Peyer's patch (tissue), 4 donors: Measurements from ENCODE around the gene GADD45G. TPM values are rescaled to one million over a fixed set of nuclear protein-coding genes. Genes with fewer than 3 reads are reported as not detected.

Experiments used
- DNase-seq, 3 donors: peaks; one replicate each; pipeline ENCODE4 v3.0.0-alpha.2; 2017 to 2019
- H3K27ac ChIP-seq, 4 donors: fragments of 200-600 bp; sonication (generic); one replicate each; pipeline ENCODE4 v1.5.1; 2016 to 2019
- H3K27me3 ChIP-seq, 2 donors: fragments of 200-600 bp; sonication (generic); one replicate each; pipeline ENCODE4 v1.5.1; 2019
- H3K36me3 ChIP-seq, 3 donors: fragments of 200-600 bp; sonication (generic); one replicate each; pipeline ENCODE4 v1.5.1; 2016 to 2019
- H3K4me1 ChIP-seq, 4 donors: fragments of 200-600 bp; sonication (generic); one replicate each; pipeline ENCODE4 v1.5.1; 2016 to 2019
- H3K4me3 ChIP-seq, 4 donors: fragments of 200-600 bp; sonication (generic); 1 replicate in 3 of 4; 2 replicates in 1 of 4; pipeline ENCODE4 v1.5.1; 2016 to 2019; ENCODE audit warnings: mild to moderate bottlenecking in 1 of 4
- H3K9me3 ChIP-seq, 4 donors: fragments of 200-600 bp; sonication (generic); one replicate each; pipeline ENCODE4 v1.5.1; 2016 to 2019; ENCODE audit warnings: mild to moderate bottlenecking in 1 of 4
- POLR2A ChIP-seq, 2 donors: fragments of 450-650 bp; IDR thresholded peaks; one replicate each; pipeline ENCODE4 v1.5.1; 2017; ENCODE audit warnings: antibody characterized with exemption in 2 of 2, mild to moderate bottlenecking in 2 of 2, moderate library complexity in 2 of 2
- total RNA-seq, 4 donors: library from RNA; depleted of rRNA; stranded (reverse); fragments of >200 nt; gene quantifications; one replicate each; pipeline ENCODE4 v1.1.0, GENCODE V29; 2016
- TF ChIP-seq, protein P1 (sequence below), 6 experiments: fragments of 450-650 bp in 4 of 6; fragments of 200-600 bp in 2 of 6; sonication (generic) in 1 of 6; IDR thresholded peaks; one replicate each; pipeline ENCODE4 v1.5.1; 2017 to 2019; ENCODE audit warnings: antibody characterized with exemption in 6 of 6, mild to moderate bottlenecking in 3 of 6, moderate library complexity in 1 of 6

Gene GADD45G
- total RNA-seq, 4 donors from 2014 or later: 8.7 to 37.1 (median 12.8) TPM

DNA sequence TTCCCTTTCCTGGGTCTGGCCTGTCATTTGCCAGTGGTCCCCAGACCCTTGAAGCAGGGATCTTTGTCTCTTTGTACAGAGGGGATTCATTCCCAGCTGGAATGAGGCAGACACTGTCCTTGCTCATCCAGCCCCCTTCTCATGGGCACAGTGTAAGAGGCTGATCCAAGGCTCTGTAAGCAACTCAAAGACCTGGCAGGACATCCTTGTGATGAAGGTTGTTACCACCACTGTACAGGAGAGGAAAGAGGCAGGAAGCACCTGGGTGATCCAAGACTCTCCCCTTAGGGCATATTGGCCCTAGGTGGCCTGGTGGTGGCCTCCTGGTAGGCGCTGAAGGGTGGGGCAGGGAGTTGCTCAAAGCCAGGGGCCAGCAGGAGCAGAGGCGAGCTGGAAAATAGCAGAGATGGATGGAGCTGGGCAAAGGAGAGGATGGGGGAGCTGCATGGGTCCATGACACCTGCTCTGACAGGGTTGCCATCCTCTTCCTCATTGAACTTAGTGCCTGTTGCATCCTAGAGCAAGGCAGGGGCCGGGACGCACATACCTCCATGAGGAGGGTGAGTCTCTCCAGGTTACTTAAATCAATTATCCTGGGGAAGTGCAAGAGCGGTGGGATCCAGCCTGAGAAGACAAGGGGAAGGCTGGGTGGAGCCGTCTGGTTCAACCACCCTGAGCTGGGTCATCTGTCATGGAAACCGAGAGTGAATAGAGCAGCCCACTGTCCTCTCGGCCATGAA, 9.8 kb upstream of the GADD45G start:
- H3K9me3 ChIP-seq: no peaks in the 10 kb centered on the region
- H3K27me3 ChIP-seq: no peaks in the 10 kb centered on the region
- no peak overlapping the region for H3K4me3 ChIP-seq
- DNase-seq: no peak
- H3K4me1 ChIP-seq: no peaks in the 10 kb centered on the region
- H3K36me3 ChIP-seq: no peaks in the 10 kb centered on the region
- no peak for TF ChIP-seq POLR2A (IDR thresholded peaks at IDR 0.05)
- TF ChIP-seq, protein P1, sequence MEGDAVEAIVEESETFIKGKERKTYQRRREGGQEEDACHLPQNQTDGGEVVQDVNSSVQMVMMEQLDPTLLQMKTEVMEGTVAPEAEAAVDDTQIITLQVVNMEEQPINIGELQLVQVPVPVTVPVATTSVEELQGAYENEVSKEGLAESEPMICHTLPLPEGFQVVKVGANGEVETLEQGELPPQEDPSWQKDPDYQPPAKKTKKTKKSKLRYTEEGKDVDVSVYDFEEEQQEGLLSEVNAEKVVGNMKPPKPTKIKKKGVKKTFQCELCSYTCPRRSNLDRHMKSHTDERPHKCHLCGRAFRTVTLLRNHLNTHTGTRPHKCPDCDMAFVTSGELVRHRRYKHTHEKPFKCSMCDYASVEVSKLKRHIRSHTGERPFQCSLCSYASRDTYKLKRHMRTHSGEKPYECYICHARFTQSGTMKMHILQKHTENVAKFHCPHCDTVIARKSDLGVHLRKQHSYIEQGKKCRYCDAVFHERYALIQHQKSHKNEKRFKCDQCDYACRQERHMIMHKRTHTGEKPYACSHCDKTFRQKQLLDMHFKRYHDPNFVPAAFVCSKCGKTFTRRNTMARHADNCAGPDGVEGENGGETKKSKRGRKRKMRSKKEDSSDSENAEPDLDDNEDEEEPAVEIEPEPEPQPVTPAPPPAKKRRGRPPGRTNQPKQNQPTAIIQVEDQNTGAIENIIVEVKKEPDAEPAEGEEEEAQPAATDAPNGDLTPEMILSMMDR (IDR thresholded peaks at IDR 0.05): no peak
- no peak overlapping the region for H3K27ac ChIP-seq

- H3K4me3 ChIP-seq: no peak overlapping the region
- no peaks in the 10 kb centered on the region for H3K36me3 ChIP-seq
- DNase-seq: no peak
- no peaks in the 10 kb centered on the region for H3K9me3 ChIP-seq
- H3K27ac ChIP-seq: no peak overlapping the region
- no peaks in the 10 kb centered on the region for H3K4me1 ChIP-seq
- TF ChIP-seq, protein P1 (IDR thresholded peaks at IDR 0.05): peak in 1 of 6 experiments; percentile 0
- no peak for TF ChIP-seq POLR2A (IDR thresholded peaks at IDR 0.05)
- H3K27me3 ChIP-seq: no peaks in the 10 kb centered on the region
Measured at GRCh38 chr9:89595646-89596045, 9.2 kb upstream of the GADD45G start.

DNA sequence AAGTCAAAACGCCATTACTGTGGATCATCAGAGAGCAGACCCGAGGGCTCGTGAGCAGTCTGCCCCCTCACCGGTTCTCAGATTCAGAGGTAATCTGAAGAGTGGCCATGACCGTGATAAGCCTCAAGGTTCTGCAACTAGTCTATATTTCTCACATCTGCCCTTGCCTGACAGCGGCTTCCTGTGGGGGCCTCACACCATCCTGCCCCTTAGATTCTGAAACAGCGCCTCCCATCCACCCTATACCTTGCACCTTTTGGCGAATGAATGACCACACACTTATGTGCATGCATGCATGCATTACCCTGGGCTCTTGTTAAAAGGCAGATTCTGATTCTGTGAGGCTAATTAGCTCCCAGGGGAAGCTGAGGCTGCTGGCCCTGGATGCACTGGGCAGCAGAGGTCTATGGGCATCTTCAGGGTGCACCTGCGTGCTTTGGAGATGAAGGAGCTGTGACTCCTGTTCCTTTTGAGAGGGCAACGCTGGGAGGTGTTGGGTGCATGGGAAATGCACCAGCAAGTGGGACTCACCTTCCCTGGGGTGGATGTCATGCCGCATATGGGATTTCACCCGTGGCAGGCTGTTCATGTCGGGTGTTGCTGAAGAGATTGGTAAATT, 7.8 kb upstream of the GADD45G start:
- H3K27me3 ChIP-seq: no peaks in the 10 kb centered on the region
- H3K36me3 ChIP-seq: no peaks in the 10 kb centered on the region
- no peak for DNase-seq
- H3K9me3 ChIP-seq: no peaks in the 10 kb centered on the region
- H3K4me1 ChIP-seq: no peaks in the 10 kb centered on the region
- TF ChIP-seq POLR2A (IDR thresholded peaks at IDR 0.05): no peak
- TF ChIP-seq, protein P1 (IDR thresholded peaks at IDR 0.05): no peak
- no peak overlapping the region for H3K4me3 ChIP-seq
- no peak overlapping the region for H3K27ac ChIP-seq

- Histone ChIP-seq H3K4me3 (no peak overlapping the region), H3K27ac (no peak overlapping the region)
- peak in 2 of 3 donors; percentile 51 to 74 for DNase-seq
Measured at GRCh38 chr9:89597711-89598362, 7.0 kb upstream of the GADD45G start.

DNA sequence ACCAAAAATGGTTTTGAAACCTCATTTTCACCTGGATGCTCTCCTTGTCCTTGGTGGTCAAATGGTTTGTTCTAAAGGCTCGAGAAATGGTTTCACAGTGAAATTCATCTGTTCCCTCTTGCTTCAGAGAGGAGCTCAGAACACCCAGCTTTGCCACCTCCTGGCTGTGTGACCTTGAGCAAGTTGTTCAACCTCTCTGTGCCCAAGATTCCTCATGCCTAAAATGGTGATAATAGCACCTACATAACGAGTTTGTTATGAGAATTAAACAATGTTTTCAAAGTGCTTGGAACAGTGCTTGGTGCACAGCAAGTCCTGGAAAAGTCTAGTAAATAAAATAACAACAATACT, 6.5 kb upstream of the GADD45G start:
- Histone ChIP-seq H3K4me1 (peaks cover 0 to 8% (median 3%) of the 10 kb centered on the region in 4 donors), H3K27me3 (no peaks in the 10 kb centered on the region), H3K9me3 (no peaks in the 10 kb centered on the region), H3K4me3 (no peak overlapping the region), H3K36me3 (no peaks in the 10 kb centered on the region), H3K27ac (no peak overlapping the region)
- TF ChIP-seq, protein P1 (IDR thresholded peaks at IDR 0.05): no peak
- TF ChIP-seq POLR2A (IDR thresholded peaks at IDR 0.05): no peak
- DNase-seq: no peak

More at GRCh38 chr9:89597711-89598362, 7.0 kb upstream of the GADD45G start:
- peaks cover 0 to 3% (median 0%) of the 10 kb centered on the region in 4 donors for H3K4me1 ChIP-seq
- no peaks in the 10 kb centered on the region for H3K9me3 ChIP-seq
- H3K36me3 ChIP-seq: no peaks in the 10 kb centered on the region
- no peaks in the 10 kb centered on the region for H3K27me3 ChIP-seq
- TF ChIP-seq, protein P1 (IDR thresholded peaks at IDR 0.05): peak in 5 of 6 experiments; percentile 68 to 90 (median 85)
- no peak for TF ChIP-seq POLR2A (IDR thresholded peaks at IDR 0.05)
